IPS-18c (cell line): Measurements from ENCODE around the gene OGDH.

Experiments used
- H3K4me3 ChIP-seq: 2 replicates; pipeline ENCODE4 v1.7.0; 2013; ENCODE audit warnings: low read depth, mild to moderate bottlenecking, low read length, moderate library complexity; ENCODE audit not compliant: insufficient read depth
- H3K9me3 ChIP-seq: one replicate; pipeline ENCODE4 v1.6.1; 2013; ENCODE audit warnings: mild to moderate bottlenecking, low read length, moderate library complexity; ENCODE audit not compliant: control insufficient read depth, insufficient read depth

OGDH gene

GRCh38 chr7:44630792-44631457, 24.5 kb downstream of the OGDH start:
- no peaks in the 10 kb centered on the region for H3K9me3 ChIP-seq
- H3K4me3 ChIP-seq: no peak overlapping the region

- Histone ChIP-seq H3K4me3 (no peak overlapping the region), H3K9me3 (no peaks in the 10 kb centered on the region)
These were observed 25.2 kb downstream of the OGDH start for GRCh38 chr7:44631458-44632115.

- H3K9me3 ChIP-seq: no peaks in the 10 kb centered on the region
- H3K4me3 ChIP-seq: no peak overlapping the region
These were observed 25.8 kb downstream of the OGDH start for GRCh38 chr7:44632196-44632595.

- Histone ChIP-seq H3K9me3 (no peaks in the 10 kb centered on the region), H3K4me3 (no peak overlapping the region)
These were observed 27.1 kb downstream of the OGDH start for GRCh38 chr7:44633254-44634186.

GRCh38 chr7:44634187-44634838, 27.9 kb downstream of the OGDH start:
- H3K4me3 ChIP-seq: no peak overlapping the region
- H3K9me3 ChIP-seq: no peaks in the 10 kb centered on the region

- Histone ChIP-seq H3K9me3 (no peaks in the 10 kb centered on the region), H3K4me3 (no peak overlapping the region)
These were observed 28.6 kb downstream of the OGDH start for GRCh38 chr7:44634839-44635591.

- Histone ChIP-seq H3K4me3 (no peak overlapping the region), H3K9me3 (no peaks in the 10 kb centered on the region)
These were observed 29.7 kb downstream of the OGDH start for GRCh38 chr7:44636041-44636584.

GRCh38 chr7:44636926-44637325, 30.5 kb downstream of the OGDH start:
- Histone ChIP-seq H3K9me3 (no peaks in the 10 kb centered on the region), H3K4me3 (no peak overlapping the region)

GRCh38 chr7:44637788-44638594, 31.6 kb downstream of the OGDH start:
- Histone ChIP-seq H3K9me3 (no peaks in the 10 kb centered on the region), H3K4me3 (no peak overlapping the region)

- Histone ChIP-seq H3K9me3 (no peaks in the 10 kb centered on the region), H3K4me3 (no peak overlapping the region)
These were observed 32.5 kb downstream of the OGDH start for GRCh38 chr7:44638611-44639557.

- no peaks in the 10 kb centered on the region for H3K9me3 ChIP-seq
- H3K4me3 ChIP-seq: no peak overlapping the region
These were observed 33.4 kb downstream of the OGDH start for GRCh38 chr7:44639671-44640321.

- Histone ChIP-seq H3K9me3 (no peaks in the 10 kb centered on the region), H3K4me3 (no peak overlapping the region)
These were observed 36.8 kb downstream of the OGDH start for GRCh38 chr7:44643206-44643605.

- Histone ChIP-seq H3K4me3 (no peak overlapping the region), H3K9me3 (no peaks in the 10 kb centered on the region)
These were observed 38.8 kb downstream of the OGDH start for GRCh38 chr7:44645254-44645653.

GRCh38 chr7:44645696-44646095, 39.3 kb downstream of the OGDH start:
- no peaks in the 10 kb centered on the region for H3K9me3 ChIP-seq
- H3K4me3 ChIP-seq: no peak overlapping the region
